ENCODE data around the gene KIAA1217.

KIAA1217 gene

GRCh38 chr10:24448351-24448999 is 239.5 kb downstream of the KIAA1217 start:
- no peak for DNase-seq

- DNase-seq = no peak
Observed at GRCh38 chr10:24449321-24449740, 240.4 kb downstream of the KIAA1217 start.

DNA sequence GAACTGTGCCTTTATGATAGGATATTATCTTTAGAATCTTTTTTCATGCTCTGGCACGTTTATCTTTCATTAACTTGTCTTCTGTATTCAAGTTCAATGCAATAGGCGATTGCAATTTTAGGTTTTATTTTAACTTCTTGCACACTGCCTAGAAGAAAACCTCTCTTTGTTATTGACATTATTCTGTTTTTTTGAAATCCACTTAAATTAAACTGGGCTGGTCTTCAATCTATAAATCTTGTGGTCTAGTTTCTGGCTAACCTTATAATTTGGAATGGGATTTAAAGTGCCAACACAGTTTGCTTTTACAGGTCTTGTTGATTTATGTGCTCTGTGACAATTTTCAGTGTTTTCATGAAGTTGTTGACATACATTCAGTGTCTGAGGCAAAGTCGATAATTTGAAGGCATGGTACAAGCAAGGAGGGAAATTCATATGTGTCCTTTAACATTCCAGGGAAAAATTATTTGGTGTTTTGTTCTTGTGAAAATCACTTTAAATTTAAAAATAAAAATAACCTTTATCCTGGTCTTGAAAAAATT is 240.9 kb downstream of the KIAA1217 start:
- DNase-seq = no peak

GRCh38 chr10:24451325-24451820 is 242.4 kb downstream of the KIAA1217 start:
- DNase-seq = no peak

DNA sequence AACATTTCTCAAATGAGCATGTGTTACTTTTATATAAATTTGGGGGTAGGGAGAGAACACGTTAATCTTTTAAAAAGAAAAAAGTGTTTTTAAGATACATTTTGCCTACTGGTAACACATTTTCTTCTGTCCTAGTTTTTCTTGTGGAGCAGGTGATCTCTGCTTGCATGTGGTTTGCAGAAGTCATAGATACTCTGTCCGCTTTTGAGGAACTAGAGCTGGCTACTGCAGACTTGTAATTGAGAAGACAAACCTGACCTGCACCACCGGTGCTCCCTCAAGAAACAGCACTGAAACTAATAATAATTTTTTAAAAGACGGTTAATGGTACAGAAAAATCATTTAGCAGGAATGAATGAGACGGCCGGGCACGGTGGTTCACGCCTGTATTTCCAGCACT is 243.1 kb downstream of the KIAA1217 start:
- DNase-seq = no peak

DNA sequence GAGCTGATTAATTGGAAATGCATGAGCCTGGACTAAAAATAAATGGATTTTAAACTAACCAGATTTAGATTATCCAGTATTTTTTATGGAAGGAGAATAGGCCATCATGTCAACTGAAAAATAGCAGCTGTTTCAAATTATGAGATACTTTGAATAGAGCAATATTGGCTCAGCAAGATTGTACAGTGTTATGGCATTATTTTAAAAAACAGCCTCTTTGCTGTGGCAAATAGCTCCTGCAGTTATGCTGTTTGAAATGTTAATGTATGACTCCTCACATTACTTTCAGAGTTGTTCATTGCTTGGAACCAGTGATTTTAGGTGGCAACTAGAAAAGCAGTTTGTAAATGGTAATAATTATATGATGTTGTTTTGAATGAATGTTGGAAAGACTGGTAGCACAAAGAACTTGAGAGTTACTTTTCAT is 244.5 kb downstream of the KIAA1217 start:
- no peak for DNase-seq

DNA sequence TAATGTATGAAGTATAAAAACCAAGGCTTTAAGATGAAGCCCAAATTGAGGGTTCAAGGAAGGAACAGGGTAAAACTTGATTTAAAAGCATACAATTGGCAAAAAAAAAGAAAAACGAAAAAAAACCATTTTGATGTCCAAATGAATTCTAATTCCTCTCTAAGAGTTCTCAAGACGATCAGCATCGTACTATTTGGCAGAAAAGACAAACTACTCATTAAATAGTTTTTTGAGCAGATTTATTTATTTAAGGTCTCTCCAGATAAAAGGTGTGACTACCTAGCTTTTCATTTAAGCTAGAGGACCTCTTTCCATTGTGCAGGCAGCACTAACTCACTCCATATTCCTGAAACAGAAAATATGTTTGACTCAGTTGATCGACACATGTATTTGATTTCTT is 245.0 kb downstream of the KIAA1217 start:
- no peak for DNase-seq

DNA sequence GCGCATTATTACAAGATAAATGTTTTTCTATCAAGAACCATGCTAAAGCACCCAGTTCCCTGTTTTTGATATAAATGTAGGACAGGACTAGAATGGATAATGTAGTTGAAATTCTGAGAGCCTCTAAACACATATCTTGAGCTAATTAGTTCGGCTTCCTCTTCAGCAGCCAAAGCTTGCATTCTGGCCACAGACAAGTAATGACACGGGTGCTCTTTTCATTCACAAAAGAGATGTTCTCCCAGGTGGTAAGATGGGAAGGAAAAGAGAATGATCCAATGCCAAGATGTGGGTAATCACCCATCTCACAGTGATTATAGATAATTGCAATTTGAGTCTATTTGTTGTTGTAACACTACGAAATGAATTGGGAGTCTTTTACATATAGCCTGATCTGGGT is 246.5 kb downstream of the KIAA1217 start:
- no peak for DNase-seq

DNA sequence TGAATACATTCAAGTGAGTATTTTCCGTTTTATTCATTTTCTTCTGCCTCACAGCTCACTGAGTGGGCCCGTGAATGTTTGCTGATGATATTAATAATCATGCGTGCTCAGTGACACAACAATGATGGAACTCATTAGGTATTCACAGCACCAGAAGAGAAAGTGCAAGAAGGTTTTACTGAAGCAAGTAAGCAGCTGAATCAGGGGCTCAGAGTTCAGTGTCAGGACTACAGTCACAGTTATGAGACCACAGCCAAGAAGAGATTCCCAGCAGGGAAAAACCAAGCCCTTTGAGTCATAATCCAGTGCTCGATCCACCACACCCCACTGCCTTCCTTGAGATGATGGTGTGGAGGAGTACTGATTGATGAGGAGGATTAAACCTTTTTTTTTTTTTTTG is 247.4 kb downstream of the KIAA1217 start:
- no peak for DNase-seq

GRCh38 chr10:24457661-24458318 is 248.9 kb downstream of the KIAA1217 start:
- no peak for DNase-seq

- DNase-seq = no peak
Observed at GRCh38 chr10:24459836-24460235, 250.9 kb downstream of the KIAA1217 start.

DNA sequence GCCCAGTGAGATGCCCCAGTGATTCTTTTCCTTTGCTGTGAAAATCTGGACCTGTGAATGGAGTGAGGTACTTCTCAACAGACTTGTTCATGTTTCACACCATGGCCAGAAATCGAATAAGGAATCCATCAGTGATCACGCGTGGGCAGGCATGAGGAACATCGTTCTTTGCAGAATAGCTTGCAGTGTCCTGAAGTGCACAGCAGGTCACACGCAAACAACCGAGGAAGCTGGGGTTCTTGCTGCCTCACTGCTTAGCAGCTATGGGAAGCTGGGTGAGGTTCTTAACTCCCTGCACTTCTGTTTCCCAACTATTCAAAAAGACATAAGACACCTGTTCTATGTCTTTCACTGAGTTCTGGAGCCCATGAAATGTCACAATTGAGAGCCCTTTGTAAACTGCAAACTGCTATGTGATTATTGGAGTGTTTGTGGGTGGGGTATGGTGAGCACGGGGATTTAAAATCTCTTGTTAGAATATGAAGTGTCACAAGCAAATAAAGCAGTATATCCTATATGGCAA is 253.4 kb downstream of the KIAA1217 start:
- no peak for DNase-seq

- no peak for DNase-seq
Observed at GRCh38 chr10:24462889-24463552, 254.1 kb downstream of the KIAA1217 start.

DNA sequence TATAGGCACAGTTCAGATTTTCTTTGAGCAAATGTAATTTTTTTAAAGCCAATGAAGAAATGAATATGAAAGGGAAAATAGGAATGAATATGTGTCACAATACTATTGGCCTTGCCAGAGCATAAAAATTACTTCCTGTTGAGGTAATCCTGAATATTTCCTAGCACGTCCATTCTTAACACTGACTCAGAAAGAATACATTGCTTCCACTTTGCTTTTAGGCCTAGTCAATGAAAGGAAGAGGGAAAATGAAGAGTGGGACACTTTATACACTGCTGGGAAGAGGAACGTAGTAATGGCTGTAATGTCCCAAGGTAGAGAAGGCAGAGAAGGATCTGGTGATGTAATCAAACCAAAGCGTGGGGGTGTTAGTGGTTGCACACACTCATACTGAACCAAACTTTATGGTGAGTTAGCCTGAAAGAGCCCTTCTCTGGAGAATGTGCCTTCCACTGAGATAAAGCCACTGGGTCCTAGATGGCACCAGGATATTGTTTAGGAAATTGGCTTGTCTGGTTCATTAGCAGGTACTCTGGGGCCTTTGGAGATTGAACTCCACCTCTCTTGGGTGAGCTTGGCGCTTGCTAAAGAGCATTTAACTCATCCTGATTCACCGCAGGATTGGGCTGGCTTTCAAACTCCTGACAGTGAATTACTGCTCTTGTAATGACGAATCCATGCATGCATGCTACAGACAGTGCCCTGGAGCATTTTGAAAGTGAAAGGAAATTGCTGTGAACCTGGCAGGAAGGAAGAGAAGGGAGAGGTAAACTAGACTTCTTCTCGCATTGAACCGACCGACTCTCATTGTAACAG is 254.9 kb downstream of the KIAA1217 start:
- DNase-seq = no peak

DNA sequence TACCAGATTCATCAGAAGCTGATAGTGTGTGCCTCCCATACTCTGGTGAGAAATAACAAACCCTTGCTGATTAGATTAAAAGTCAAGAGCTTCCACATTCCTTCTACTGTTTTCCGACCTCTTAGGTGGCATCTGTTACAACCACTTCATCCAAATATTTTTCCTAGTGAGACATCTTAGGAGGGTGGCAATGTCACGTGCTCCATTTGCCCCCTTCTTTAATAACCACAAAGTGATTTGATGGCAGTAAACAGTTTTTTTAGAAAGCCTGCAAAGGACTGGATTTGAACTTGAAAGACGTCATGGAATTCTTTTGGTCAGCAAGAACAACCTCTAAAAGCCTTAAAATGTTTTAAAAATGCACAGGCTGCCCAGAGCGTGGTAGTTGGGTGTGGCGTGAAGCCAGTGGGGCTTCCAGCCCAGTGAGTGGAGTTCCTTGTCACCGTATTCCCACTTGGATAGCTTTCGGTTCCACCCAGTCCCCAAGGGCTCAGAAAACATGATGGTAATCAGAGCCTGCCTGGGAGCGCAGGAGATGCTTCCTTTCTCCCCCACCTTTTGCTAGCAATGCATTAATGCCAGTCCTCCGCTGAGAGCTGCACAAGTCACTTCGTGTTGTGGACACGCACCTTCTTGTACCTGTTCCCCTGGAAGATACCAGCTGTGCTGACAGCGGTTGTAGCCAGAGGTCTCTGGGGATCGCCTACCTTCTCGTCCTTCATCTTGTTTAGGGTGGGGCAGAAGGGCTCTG is 256.4 kb downstream of the KIAA1217 start:
- DNase-seq = no peak

GRCh38 chr10:24465891-24466818 is 257.2 kb downstream of the KIAA1217 start:
- DNase-seq = no peak

DNA sequence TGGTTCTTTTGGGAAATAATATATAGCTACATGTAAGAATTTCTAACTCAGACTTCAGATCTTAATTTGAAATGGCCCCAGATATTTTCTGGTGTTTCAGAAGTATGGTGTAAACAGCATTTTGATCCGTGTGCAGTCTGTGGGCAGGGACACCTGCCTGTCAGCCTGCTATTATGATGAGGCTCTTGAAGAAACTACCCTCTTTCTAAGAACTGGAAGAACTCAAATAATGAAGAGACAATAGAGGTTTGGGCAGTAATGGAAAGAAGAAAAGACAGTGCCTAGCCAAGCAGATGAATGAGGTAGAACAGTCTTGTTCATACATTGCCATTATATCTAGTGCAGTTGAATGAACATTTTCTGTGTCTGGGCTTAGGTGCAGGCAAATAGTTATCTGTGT is 258.2 kb downstream of the KIAA1217 start:
- no peak for DNase-seq

GRCh38 chr10:24467605-24468004 is 258.7 kb downstream of the KIAA1217 start:
- no peak for DNase-seq

GRCh38 chr10:24468281-24468751 is 259.4 kb downstream of the KIAA1217 start:
- DNase-seq = no peak

DNA sequence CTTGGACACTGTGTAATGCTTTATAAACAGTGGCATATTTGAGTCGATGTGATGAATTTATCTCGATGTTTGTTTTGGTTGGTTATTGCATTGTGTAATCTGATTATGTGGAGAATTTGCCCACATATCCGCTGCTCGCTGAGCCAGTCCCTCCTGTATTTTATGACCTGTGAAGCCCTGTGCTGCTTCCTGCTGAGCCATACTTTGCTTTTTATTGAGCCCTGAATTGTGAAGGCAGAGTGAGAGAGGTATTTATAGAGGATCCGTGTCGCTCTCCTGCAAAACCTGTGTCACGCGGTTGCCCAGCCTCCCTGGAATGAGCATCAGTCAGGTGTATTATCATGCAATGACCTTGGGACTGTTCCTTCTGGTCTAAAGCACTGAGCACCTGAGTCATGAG is 261.1 kb downstream of the KIAA1217 start:
- DNase-seq = no peak

GRCh38 chr10:24475598-24475997 is 266.7 kb downstream of the KIAA1217 start:
- no peak for DNase-seq
